CD4-positive, alpha-beta T cell treated with Interleukin-10 for 1 hour (primary cell): ENCODE results near the gene SH2D3C.

ENCODE experiments used
- DNase-seq: peaks from one replicate; pipeline ENCODE4 v3.0.0-alpha.2; 2020

The SH2D3C gene

GRCh38 chr9:127778280-127779135 lies at the start of gene SH2D3C:
SH2D3C (minus strand) TSS chr9:127778666; CDS start chr9:127778627, 39 bp downstream.
- peak; percentile 58 for DNase-seq

GRCh38 chr9:127826253-127826913 lies 47.9 kb upstream of the SH2D3C start:
- DNase-seq, result no peak

- DNase-seq, result no peak
Observed at GRCh38 chr9:127825319-127826051, 47.0 kb upstream of the SH2D3C start.

- DNase-seq, result no peak
Observed at GRCh38 chr9:127822108-127822507, 43.6 kb upstream of the SH2D3C start.

- DNase-seq, result no peak
Observed at GRCh38 chr9:127818574-127818973, 40.1 kb upstream of the SH2D3C start.

- DNase-seq, result no peak
Observed at GRCh38 chr9:127817881-127818434, 39.5 kb upstream of the SH2D3C start.

GRCh38 chr9:127816728-127817127 lies 38.3 kb upstream of the SH2D3C start:
- DNase-seq, result no peak

- no peak for DNase-seq
Observed at GRCh38 chr9:127816362-127816725, 37.9 kb upstream of the SH2D3C start.

- DNase-seq, result no peak
Observed at GRCh38 chr9:127815512-127816361, 37.3 kb upstream of the SH2D3C start.

GRCh38 chr9:127814619-127815511 lies 36.4 kb upstream of the SH2D3C start:
- DNase-seq, result no peak

GRCh38 chr9:127813686-127814226 lies 35.3 kb upstream of the SH2D3C start:
- DNase-seq, result no peak

GRCh38 chr9:127812936-127813675 lies 34.6 kb upstream of the SH2D3C start:
- DNase-seq, result no peak

- no peak for DNase-seq
Observed at GRCh38 chr9:127812011-127812410, 33.5 kb upstream of the SH2D3C start.

- DNase-seq, result no peak
Observed at GRCh38 chr9:127810378-127811187, 32.1 kb upstream of the SH2D3C start.

GRCh38 chr9:127809540-127810377 lies 31.3 kb upstream of the SH2D3C start:
- no peak for DNase-seq

GRCh38 chr9:127809002-127809539 lies 30.6 kb upstream of the SH2D3C start:
- no peak for DNase-seq

GRCh38 chr9:127808347-127809001 lies 30.0 kb upstream of the SH2D3C start:
- DNase-seq, result no peak
